ENCODE results near the gene LBHD2. TPM values are rescaled to one million over a fixed set of nuclear protein-coding genes. Genes with fewer than 3 reads are reported as not detected.

The LBHD2 gene
- total RNA-seq, 6 donors from 2014 or later, result not detected

- DNase-seq, result peak; percentile 72 to 92
- WGBS, 2 donors, result 57 to 60% methylated on average over 27 to 45 of the region's 62 CpGs
- Histone ChIP-seq H3K36me3 (peaks cover 0 to 21% (median 15%) of the 10 kb centered on the region in 4 donors), H3K27me3 (no peaks in the 10 kb centered on the region), H3K9me3 (no peaks in the 10 kb centered on the region), H3K27ac (peak overlapping the region in 1 of 4 donors; percentile 49), H3K4me3 (peak overlapping the region in 3 of 4 donors; percentile 26 to 37 (median 34)), H3K4me1 (peaks cover 42 to 83% (median 61%) of the 10 kb centered on the region in 4 donors)
- TF ChIP-seq CTCF (IDR thresholded peaks at IDR 0.05) (peak in 5 of 6 experiments; percentile 6 to 77 (median 56)), EP300 (IDR thresholded peaks at IDR 0.05) (no peak)
- ATAC-seq (ENCODE audit: low FRiP score in 2 of 2), result no peak
Measured at GRCh38 chr14:103126873-103127304, 42.9 kb downstream of the LBHD2 start.

DNA sequence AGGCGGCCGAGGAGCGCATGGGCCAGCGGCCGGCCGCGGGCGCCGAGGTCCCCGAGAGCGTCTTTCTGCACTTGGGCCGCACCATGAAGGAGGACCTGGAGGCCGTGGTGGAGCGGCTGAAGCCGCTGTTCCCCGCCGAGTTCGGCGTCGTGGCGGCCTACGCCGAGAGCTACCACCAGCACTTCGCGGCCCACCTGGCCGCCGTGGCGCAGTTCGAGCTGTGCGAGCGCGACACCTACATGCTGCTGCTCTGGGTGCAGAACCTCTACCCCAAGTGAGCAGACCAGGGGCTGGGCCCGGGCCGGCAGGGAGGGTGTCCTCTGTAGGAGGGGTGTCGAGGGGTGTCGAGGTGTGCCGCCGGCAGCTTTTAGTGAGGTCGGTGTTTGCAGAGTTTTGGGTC is 43.3 kb downstream of the LBHD2 start:
- peak overlapping the region in 3 of 4 donors; percentile 26 to 37 (median 28) for H3K4me3 ChIP-seq
- H3K27ac ChIP-seq, result no peak overlapping the region
- no peaks in the 10 kb centered on the region for H3K9me3 ChIP-seq

DNA sequence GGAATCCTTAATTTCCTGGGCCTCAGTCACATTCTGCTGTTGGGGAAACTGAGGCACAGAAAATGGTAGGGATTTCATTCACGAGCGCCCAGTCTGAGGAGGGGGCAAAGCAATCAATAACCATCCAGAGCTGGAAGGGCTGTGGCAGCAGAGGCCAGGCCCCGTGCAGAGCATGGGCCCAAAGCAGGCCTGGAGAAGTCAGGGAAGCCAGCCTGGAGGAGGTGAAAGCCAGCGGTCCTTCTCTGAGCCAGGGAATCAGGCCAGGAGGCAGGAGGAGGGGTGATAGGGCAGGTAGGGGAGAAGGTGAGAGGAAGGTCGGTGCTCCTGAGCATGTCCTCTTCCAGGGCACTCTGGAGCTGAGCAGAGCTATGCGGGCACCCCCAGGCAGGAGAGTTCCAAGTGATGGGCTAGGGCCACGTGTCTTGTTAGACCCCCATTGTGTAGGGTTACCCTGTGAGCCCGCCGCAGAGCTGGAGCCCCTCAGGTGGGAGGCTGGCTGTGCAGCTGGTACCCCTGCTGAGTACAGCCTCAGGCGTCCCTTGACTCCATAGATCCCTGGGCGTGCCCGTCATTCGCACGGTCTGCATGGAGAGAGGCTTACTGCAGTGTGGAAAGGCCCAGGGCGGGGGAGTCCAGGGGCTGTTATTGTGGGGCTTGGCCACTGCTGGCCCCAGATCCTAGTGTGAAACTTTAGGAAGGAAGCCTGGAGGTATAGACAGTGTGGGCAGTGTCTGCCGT is 44.0 kb downstream of the LBHD2 start:
- peaks cover 0 to 29% (median 20%) of the 10 kb centered on the region in 4 donors for H3K36me3 ChIP-seq

More for the DNA sequence above, 43.3 kb downstream of the LBHD2 start:
- DNase-seq (no peak), ATAC-seq (ENCODE audit: low FRiP score in 2 of 2) (no peak)
- WGBS, 2 donors, result 86% methylated on average over 7 of the region's 39 CpGs; no CpG with 5 or more reads in 1 of the 2 donors
- H3K4me1 ChIP-seq, result peaks cover 38 to 82% (median 60%) of the 10 kb centered on the region in 4 donors
- H3K27me3 ChIP-seq, result no peaks in the 10 kb centered on the region
- H3K36me3 ChIP-seq, result peaks cover 0 to 22% (median 15%) of the 10 kb centered on the region in 4 donors
- TF ChIP-seq POLR2A (IDR thresholded peaks at IDR 0.05), result no peak
- TF ChIP-seq EP300 (IDR thresholded peaks at IDR 0.05), result no peak
- TF ChIP-seq POLR2AphosphoS5 (IDR thresholded peaks at IDR 0.05), result no peak
- TF ChIP-seq CTCF (IDR thresholded peaks at IDR 0.05), result no peak

GRCh38 chr14:103128631-103129300 is 44.8 kb downstream of the LBHD2 start:
- no peaks in the 10 kb centered on the region for H3K9me3 ChIP-seq
- H3K4me1 ChIP-seq, result peaks cover 25 to 68% (median 49%) of the 10 kb centered on the region in 4 donors
- ATAC-seq (ENCODE audit: low FRiP score in 2 of 2), result no peak
- H3K27me3 ChIP-seq, result no peaks in the 10 kb centered on the region
- H3K27ac ChIP-seq, result peak overlapping the region in 1 of 4 donors; percentile 42
- TF ChIP-seq EP300 (IDR thresholded peaks at IDR 0.05) (no peak), POLR2AphosphoS5 (IDR thresholded peaks at IDR 0.05) (no peak), POLR2A (IDR thresholded peaks at IDR 0.05) (no peak), CTCF (IDR thresholded peaks at IDR 0.05) (no peak)
- no peak overlapping the region for H3K4me3 ChIP-seq
- DNase-seq, result no peak
- H3K36me3 ChIP-seq, result peaks cover 0 to 36% (median 27%) of the 10 kb centered on the region in 4 donors
- 74 to 84% methylated on average over 13 of the region's 13 CpGs for WGBS, 2 donors

More for the DNA sequence above, 44.0 kb downstream of the LBHD2 start:
- peaks cover 31 to 75% (median 56%) of the 10 kb centered on the region in 4 donors for H3K4me1 ChIP-seq
- ATAC-seq (ENCODE audit: low FRiP score in 2 of 2) (no peak), DNase-seq (no peak)
- H3K4me3 ChIP-seq, result no peak overlapping the region
- H3K27ac ChIP-seq, result peak overlapping the region in 1 of 4 donors; percentile 42
- H3K9me3 ChIP-seq, result no peaks in the 10 kb centered on the region
- TF ChIP-seq EP300 (IDR thresholded peaks at IDR 0.05) (no peak), CTCF (IDR thresholded peaks at IDR 0.05) (no peak), POLR2A (IDR thresholded peaks at IDR 0.05) (no peak), POLR2AphosphoS5 (IDR thresholded peaks at IDR 0.05) (no peak)
- WGBS, 2 donors, result 96 to 98% methylated on average over 12 to 16 of the region's 16 CpGs
- no peaks in the 10 kb centered on the region for H3K27me3 ChIP-seq
